ENCODE measurements around the gene RAB44.

RAB44 gene

DNA sequence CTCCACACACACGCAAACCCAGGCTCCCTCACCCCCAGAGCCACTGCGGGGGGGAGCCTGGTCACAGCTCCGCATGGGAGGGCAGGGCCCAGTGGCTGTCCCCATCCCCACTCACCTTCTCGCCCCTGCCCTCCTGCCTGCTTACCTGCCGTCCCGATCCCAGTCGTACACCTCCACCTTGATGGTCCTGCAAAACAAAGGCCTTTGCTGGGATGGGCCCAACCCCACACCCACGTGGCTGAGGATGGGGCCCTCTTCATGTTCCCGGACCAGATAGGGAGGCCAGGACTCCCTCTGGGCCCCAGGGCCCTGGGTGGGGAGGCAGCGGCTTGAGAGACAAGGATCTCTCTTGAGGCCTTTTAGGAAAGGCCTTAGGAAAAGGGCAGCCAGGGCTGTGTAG is 67.6 kb downstream of the RAB44 start:
- in situ Hi-C loops (cut with MboI; ENCODE audit: low sequenced_read_pairs) = loop anchor here (5.0 kb wide), 1 partner anchor 442 kb away; no protein-coding TSS in a partner anchor

DNA sequence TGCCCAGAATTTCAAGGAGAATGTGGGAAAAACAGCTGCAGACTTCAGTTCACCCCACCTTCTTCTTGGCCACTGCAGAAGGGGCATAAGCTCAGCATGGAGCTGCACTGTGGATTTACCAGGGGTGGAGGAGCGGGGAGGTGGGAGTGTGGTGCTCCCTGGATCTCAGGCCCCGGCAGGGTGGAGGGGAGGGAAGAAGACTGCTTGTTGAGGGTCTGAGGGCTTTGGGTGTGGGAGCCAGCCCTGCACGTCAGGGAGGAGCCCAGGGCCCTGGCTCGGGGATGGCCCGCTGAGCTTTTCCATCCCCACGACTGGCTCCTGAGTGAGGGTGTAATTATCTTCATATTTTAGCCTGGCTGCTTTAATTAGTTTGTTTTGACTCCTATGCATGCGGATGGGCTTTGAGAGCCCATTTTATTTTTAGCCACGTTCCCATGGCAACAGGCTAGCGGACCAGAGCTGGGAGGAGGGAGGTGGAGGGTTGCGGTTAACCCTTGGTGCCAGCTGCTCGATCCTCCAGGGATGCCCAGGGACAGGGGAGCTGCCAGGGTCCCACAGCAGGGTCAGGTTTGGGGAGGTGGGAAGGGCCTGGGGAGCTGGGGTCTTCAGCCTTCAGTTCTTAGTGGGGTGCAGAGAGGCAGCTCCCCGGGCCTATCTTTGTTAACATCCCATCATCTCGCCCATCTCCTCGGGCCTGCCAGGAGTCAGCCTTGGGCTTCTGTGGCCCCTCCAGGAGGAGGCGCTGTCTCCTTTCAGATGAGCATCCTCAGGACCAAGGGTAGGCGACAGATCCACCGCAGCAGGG is 68.2 kb downstream of the RAB44 start:
- in situ Hi-C loops (cut with MboI; ENCODE audit: low sequenced_read_pairs) = loop anchor here (5.0 kb wide), 1 partner anchor 442 kb away; no protein-coding TSS in a partner anchor

DNA sequence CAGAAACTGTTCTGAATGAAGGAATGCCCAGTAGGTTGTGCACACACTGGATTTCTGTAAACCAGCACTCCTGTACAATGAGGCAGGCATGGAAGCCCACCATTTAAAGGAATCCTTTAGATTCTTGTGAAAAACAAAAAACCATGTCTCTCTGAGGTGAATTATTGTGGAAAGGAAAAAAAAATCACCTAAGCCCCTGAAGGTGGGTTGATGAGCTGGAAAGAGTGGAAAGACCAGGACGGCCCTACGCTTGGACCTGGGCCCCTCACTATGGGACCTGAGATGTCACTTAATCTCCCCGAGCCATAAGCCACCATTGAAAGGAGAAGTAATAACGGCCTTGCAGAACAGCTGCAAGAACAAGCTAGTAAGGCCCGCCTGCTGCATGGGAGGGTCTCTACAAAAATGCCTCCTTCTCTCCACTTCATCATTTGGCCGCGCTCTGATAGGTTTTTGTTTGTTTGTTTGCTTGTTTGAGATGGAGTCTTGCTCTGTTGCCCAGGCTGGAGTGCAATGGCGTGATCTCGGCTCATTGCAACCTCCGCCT is 68.8 kb downstream of the RAB44 start:
- in situ Hi-C loops (cut with MboI; ENCODE audit: low sequenced_read_pairs) = loop anchor here (5.0 kb wide), 1 partner anchor 441 kb away; no protein-coding TSS in a partner anchor

DNA sequence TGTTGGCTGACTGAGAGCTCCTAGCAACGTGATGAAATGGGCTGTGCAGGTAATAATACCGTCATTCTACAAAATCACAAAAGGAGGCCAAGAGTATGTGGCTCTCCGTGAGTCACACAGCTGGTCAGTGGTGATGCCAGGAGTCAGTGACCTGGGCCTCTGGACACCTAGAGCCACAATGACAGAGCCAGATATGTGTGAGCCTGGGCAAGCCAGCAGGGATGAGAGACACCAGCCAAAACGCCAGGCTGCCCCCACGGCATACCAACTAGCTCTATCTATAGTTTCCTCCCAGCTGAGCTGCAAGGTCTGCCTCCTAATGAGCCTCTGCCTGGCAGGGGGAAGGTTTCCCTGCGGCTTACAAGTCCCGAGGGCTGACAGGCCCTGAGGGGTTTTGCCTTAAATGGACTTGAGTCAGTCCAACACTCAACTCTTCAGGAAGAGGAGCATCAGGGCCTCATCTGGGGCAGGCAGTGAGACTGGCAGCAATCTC is 71.6 kb downstream of the RAB44 start:
- in situ Hi-C loops (cut with MboI; ENCODE audit: low sequenced_read_pairs) = loop anchor here (5.0 kb wide), 1 partner anchor 438 kb away; no protein-coding TSS in a partner anchor

DNA sequence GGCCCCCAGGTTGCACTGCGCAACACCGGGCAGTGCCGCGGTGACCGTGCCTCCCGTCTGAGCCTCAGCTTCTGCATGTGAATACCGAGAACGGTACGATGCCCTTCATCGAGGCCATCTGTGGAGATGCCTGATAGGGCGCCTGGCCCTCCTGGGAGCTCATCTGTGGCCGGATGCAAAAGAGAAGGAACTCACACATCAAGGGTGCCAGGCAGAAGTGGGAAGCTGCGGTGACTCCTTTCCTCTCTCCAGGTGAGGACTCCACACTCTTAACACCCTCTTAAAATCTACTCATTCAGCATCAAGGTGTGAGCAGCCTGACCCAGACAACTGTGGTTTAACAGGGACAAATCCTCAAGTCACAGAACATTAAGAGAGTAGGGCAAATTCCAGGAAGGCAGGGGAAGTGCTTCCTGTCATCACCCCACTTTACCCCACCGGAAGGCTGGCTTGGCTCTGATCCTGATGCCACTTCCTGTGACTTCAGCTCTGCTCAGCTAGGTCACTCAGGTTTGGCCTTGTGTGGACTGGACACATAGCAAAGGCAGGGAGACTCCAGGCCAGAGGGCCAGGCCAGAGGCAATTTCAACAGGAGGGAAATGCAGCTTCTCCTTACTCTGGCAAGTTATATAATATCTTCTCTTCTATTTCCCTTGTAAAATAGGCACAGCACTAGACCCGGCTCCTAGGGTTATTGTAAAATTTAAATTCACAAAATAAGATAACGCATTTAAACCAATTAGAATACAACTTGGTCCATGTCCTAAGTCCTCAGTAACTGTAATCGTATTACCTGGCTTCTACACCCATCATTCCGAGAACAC is 72.3 kb downstream of the RAB44 start:
- in situ Hi-C loops (cut with MboI; ENCODE audit: low sequenced_read_pairs) = loop anchor here (5.0 kb wide), 3 partner anchors 82 to 437 kb away; partner anchors contain the start of gene FGD2

DNA sequence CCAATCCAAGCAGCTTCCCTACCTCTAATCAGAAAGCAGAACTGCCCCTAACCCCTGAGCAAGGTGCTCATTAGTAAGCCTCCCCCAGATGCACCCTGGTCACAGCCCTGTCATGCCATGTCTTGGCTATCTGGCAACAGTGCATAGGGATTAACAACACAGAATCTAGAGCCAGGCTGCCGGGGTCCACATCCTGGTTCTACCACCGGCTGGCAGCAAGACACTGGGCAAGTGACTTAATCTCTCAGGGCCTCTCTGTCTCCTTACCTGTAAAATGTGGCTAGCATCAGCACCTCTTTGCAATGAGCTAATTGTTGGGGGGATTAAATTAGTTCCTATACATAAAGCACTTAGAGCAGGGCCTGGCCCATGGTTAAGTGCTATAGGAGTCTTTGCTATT is 73.5 kb downstream of the RAB44 start:
- in situ Hi-C loops (cut with MboI; ENCODE audit: low sequenced_read_pairs) = loop anchor here (5.0 kb wide), 2 partner anchors 81 to 236 kb away; partner anchors contain the start of gene FGD2

DNA sequence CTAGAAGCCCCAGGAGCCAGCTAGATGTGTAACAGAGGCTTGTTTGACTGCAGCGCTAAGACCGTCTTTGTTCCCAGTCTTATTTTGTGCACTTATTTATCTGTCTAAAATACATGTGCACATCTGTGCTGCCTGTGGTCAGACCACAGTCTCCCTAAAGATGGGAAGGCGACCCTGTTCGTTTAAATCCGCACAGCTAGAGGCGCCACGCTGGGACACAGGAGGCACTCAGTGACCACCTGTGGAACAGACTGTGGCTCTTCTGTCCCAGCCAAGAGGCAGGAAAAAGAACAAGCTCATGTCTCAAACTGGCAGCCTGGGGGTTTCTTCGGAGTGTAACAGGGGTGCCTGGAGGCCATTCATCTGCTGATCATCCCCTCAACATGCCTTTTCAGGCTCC is 74.8 kb downstream of the RAB44 start:
- in situ Hi-C loops (cut with MboI; ENCODE audit: low sequenced_read_pairs) = loop anchor here (5.0 kb wide), 2 partner anchors 80 to 235 kb away; partner anchors contain the start of gene FGD2

DNA sequence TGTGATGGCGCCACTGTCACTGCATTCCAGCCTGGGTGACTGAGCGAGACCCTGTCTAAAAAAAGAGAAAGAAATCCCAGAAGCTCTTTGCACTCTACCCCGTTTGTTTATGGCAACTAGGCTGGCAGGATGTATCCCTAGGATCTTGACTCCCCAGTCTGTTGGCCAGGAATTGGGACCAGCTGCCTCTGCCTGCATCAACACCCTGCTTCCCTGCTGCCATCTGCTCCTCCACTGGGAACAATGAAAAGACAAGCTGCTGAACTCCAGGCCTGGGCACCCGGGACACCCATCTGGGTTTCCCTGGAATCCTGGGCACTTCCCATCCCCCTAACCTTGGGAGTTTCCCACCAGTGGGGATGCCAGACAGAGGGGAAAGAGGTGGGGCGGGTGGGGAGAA is 76.7 kb downstream of the RAB44 start:
- in situ Hi-C loops (cut with MboI; ENCODE audit: low sequenced_read_pairs) = loop anchor here (5.0 kb wide), 2 partner anchors 78 to 233 kb away; partner anchors contain the start of gene FGD2

DNA sequence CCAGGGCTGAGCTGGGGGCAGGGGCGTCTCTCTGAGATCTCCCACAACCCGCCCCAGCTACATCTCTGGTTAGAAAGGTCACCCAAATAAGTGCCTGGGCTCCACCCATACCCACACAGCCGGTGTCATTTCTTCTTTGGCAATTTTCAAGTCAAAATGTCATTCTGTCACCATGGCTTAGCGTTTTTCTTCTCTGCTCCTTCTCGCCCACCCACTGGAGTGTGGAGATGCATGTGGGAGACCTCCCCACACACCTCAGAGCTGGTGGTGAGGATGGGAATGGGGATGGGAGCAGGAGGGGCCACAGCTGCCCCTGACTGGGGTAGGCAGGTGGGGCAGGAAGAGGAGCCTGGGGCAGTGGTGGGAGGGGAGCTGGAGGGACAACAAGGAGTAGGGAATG is 78.5 kb downstream of the RAB44 start:
- in situ Hi-C loops (cut with MboI; ENCODE audit: low sequenced_read_pairs) = no loop called here

DNA sequence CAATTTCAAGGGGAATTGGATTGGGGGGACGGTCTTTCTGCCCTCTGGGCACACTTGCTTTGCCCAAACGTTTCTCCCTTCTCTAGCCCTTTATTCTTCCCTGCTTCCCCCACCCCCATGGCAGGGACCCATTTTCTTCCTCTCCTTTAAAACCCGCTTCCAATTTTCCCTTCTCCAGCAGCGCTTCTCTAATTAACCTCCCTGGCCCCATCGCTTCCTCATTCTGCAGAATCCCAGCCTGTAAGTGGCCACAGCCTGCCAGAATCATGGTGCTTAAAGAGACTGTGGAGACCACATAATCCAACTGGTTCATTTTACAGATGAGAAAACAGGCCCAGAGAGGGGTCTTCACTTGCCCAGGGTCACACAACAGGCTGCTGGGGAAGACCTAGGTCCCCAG is 80.2 kb downstream of the RAB44 start:
- in situ Hi-C loops (cut with MboI; ENCODE audit: low sequenced_read_pairs) = no loop called here

DNA sequence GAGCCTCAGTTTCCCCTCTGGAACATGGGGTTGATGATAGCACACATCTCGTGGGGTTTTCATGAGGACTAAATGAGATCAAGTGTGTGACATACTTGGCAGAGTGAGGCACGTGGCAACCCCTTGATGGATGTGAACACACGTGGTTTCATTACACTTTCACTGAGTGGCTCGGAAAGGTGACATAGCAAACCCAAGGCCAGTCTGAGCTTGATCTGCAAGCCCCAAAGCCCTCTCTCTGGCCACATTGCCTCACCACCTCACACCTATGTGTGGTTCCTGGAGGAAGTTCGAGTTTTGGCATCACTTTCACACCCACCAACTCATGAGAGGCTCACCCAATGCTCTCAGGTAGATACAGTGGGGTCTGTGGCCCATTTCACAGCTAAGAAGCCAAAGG is 81.6 kb downstream of the RAB44 start:
- in situ Hi-C loops (cut with MboI; ENCODE audit: low sequenced_read_pairs) = no loop called here

DNA sequence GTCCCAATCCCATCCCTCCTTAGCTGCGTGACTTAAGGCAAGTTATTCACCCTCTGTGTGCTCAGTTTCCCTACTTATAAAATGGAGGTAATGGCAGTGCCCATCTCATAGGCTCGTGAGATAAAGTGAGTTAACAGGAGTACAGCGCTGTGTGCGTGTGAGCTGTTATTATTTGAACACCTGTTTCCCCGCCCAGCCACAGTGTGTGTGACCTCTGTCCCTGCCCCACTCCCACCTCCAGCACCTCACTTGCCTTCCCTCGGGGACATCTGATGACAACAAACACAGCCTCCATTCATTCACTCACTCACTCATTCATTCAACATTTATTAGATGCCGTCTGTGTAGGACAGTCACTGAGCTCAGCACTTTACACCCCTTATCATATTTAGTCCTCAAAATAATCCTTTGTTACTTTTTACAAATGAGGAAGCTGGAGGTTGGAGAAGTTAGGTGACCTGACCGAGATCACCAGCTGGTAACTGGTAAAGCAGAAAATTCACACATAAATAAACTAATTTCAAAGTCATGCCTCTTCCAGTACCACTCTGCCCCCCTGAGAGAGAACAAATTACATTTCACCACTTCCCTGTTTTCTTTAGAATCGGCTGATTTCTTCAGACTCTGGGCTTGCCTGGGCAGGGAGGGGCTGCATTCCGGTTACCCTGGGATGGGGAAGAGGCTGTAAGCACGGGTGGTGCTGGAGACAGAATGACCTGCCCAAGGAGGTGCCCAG is 83.0 kb downstream of the RAB44 start:
- in situ Hi-C loops (cut with MboI; ENCODE audit: low sequenced_read_pairs) = no loop called here

DNA sequence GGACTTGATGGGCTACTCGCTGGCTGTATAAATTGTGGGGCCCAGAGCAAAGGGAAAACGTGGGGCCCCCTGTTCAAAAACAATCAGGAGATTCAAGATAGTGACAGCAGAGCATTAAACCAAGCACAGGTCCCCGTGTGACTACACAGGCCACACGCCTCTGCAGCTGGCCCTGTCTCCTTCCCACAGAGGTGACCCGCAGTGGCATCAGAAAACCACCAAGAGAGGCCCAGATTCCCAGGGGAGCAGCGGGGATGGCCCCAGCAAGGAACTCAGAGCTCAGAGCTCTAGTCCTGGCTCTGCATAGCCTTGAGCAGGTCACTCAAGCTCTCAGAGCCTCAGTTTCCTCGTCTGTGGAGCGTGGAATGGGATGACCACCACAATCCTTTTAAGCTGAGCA is 84.0 kb downstream of the RAB44 start:
- in situ Hi-C loops (cut with MboI; ENCODE audit: low sequenced_read_pairs) = no loop called here
